ENCODE data around the gene ABCF3. TPM values are rescaled to one million over a fixed set of nuclear protein-coding genes. Genes with fewer than 3 reads are reported as not detected.

The ABCF3 gene
- total RNA-seq, 2 donors from 2014 or later, result 62.9 to 103 TPM

DNA sequence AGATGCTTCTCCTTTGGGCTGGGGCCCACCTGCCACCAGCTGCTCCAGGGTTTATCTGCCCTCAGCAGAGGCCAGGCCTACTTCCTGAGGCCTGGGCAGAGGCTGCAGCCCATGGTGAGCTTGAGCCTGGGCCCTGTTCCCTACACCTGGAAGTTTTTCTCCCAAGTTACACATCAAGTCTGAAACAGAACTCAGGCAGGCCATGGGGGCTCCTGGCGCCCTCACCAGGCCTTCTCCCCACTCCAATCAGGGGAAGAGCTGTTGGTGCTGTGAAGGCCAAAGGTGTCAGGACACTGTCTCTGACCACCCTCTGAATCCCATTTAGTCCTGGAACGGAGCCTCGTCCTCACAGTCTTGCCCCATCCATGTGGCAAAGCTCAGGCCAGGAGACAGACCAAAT lies 50.6 kb downstream of the ABCF3 start:
- Histone ChIP-seq H3K4me1 (replicated peaks) (no peaks in the 10 kb centered on the region), H3K9me3 (no peaks in the 10 kb centered on the region), H3K27me3 (replicated peaks; ENCODE audit: insufficient read depth) (no peaks in the 10 kb centered on the region), H3K4me3 (no peak overlapping the region), H3K36me3 (no peaks in the 10 kb centered on the region), H3K27ac (no peak overlapping the region)
- TF ChIP-seq POLR2AphosphoS5 (IDR thresholded peaks at IDR 0.05) (no peak), POLR2A (IDR thresholded peaks at IDR 0.05) (no peak)
- TF ChIP-seq, protein P1, sequence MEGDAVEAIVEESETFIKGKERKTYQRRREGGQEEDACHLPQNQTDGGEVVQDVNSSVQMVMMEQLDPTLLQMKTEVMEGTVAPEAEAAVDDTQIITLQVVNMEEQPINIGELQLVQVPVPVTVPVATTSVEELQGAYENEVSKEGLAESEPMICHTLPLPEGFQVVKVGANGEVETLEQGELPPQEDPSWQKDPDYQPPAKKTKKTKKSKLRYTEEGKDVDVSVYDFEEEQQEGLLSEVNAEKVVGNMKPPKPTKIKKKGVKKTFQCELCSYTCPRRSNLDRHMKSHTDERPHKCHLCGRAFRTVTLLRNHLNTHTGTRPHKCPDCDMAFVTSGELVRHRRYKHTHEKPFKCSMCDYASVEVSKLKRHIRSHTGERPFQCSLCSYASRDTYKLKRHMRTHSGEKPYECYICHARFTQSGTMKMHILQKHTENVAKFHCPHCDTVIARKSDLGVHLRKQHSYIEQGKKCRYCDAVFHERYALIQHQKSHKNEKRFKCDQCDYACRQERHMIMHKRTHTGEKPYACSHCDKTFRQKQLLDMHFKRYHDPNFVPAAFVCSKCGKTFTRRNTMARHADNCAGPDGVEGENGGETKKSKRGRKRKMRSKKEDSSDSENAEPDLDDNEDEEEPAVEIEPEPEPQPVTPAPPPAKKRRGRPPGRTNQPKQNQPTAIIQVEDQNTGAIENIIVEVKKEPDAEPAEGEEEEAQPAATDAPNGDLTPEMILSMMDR (IDR thresholded peaks at IDR 0.05), result no peak
- intact Hi-C loops (cut with DNase I), result no loop called here
- 77% methylated on average over 3 of the region's 3 CpGs for WGBS
- DNase-seq (ENCODE audit: low spot score), result no peak

DNA sequence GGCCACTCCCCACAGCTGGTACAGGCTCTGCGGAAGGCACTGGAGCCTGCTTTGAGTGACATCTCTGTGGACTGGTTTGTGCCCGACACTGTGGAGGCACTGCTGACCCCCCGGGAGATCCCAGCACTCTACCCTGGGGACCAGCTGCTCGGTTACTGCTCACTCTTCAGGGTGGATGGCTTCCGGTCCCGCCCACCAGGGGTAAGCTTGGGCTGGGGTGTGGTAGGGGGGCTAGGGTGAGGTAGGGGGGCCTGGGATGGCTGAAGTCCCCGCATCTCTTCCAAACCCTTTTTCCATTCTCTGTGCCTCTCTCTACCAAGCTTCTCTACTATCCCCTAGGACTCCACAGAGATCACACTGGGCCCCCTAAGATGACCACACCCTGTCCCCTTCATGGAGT lies 51.2 kb downstream of the ABCF3 start:
- no peaks in the 10 kb centered on the region for H3K27me3 ChIP-seq (replicated peaks; ENCODE audit: insufficient read depth)

DNA sequence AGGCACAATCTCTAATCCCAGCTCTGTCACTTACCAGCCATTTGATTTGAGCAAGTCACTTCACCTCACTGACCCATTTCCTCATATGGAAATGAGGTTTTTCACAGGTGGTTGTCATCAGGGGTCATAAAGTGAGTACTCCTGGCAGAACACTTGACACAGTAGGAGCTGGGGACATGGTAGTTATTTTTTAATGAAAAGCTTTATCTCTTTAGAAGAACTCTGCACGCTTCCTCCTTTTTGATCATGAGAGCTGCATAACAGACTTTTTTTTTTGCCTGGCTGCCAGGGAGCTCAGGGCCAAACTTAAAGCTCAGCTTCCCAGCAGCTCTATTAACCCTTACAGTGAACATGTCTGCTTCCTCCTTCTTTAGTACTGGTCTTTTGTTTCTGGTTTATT lies 51.8 kb downstream of the ABCF3 start:
- TF ChIP-seq, protein P1 (IDR thresholded peaks at IDR 0.05), result no peak
- DNase-seq (ENCODE audit: low spot score), result no peak
- intact Hi-C loops (cut with DNase I), result no loop called here
- H3K27ac ChIP-seq, result no peak overlapping the region
- H3K4me3 ChIP-seq, result no peak overlapping the region
- WGBS, result 26% methylated on average over 1 of the region's 1 CpG
- peaks cover 0 to 4% of the 10 kb centered on the region in 2 donors for H3K36me3 ChIP-seq
- H3K4me1 ChIP-seq (replicated peaks), result no peaks in the 10 kb centered on the region
- H3K27me3 ChIP-seq (replicated peaks; ENCODE audit: insufficient read depth), result no peaks in the 10 kb centered on the region
- no peaks in the 10 kb centered on the region for H3K9me3 ChIP-seq

More for the DNA sequence above, 51.2 kb downstream of the ABCF3 start:
- Histone ChIP-seq H3K9me3 (no peaks in the 10 kb centered on the region), H3K27ac (no peak overlapping the region), H3K4me3 (no peak overlapping the region), H3K4me1 (replicated peaks) (no peaks in the 10 kb centered on the region), H3K36me3 (no peaks in the 10 kb centered on the region)
- DNase-seq (ENCODE audit: low spot score), result no peak
- TF ChIP-seq POLR2A (IDR thresholded peaks at IDR 0.05) (no peak), POLR2AphosphoS5 (IDR thresholded peaks at IDR 0.05) (no peak)
- TF ChIP-seq, protein P1 (IDR thresholded peaks at IDR 0.05), result no peak
- 75% methylated on average over 7 of the region's 7 CpGs for WGBS
- intact Hi-C loops (cut with DNase I), result no loop called here

DNA sequence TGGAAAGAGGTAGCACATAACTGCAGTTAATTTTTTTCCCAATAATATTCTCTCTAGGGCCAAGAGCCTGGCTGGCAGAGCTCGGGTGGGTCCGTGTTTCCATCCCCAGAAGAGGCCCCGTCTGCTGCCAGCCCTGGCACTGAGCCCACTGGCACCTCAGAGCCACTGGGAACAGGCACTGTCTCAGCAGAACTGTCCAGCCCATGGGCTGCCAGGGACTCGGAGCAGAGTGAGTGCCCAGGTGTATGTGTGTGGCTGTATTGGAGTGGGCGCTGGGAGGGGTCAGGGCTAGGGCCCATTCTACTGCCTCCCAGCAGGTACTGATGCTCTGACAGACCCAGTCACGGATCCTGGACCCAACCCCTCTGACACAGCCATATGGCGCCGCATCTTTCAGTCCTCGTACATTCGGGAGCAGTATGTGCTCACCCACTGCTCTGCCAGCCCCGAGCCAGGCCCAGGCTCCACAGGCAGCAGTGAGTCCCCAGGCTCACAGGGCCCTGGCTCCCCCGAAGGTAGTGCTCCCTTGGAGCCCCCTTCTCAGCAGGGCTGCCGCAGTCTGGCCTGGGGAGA lies 52.3 kb downstream of the ABCF3 start:
- Histone ChIP-seq H3K27me3 (replicated peaks; ENCODE audit: insufficient read depth) (no peaks in the 10 kb centered on the region), H3K27ac (no peak overlapping the region), H3K36me3 (peaks cover 0 to 5% of the 10 kb centered on the region in 2 donors), H3K9me3 (no peaks in the 10 kb centered on the region), H3K4me1 (replicated peaks) (no peaks in the 10 kb centered on the region), H3K4me3 (no peak overlapping the region)
- TF ChIP-seq, protein P1 (IDR thresholded peaks at IDR 0.05), result no peak
- TF ChIP-seq POLR2AphosphoS5 (IDR thresholded peaks at IDR 0.05), result no peak
- TF ChIP-seq POLR2A (IDR thresholded peaks at IDR 0.05), result no peak
- intact Hi-C loops (cut with DNase I), result no loop called here
- no peak for DNase-seq (ENCODE audit: low spot score)
- WGBS, result 71% methylated on average over 13 of the region's 13 CpGs

DNA sequence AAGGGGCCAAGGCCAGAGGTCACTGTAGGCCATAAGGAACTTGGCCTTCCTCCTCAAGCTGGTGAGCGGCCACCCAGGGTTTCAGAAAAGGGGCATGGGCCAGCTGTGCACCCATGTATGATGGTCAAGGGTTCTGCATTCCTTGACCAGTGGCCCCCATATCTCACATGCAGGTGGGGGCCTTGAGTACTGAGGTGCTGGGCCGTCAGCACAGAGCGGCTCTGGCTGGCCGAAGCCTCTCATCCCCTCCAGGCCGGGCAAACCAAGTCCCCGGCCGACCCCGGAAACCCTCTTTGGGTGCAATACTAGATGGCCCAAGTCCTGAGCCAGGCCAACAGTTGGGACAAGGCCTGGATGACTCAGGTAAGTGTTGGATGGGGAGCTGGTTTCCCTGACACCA lies 53.2 kb downstream of the ABCF3 start:
- Histone ChIP-seq H3K27ac (no peak overlapping the region), H3K36me3 (peaks cover 0 to 5% of the 10 kb centered on the region in 2 donors), H3K9me3 (no peaks in the 10 kb centered on the region), H3K27me3 (replicated peaks; ENCODE audit: insufficient read depth) (no peaks in the 10 kb centered on the region), H3K4me3 (no peak overlapping the region), H3K4me1 (replicated peaks) (no peaks in the 10 kb centered on the region)
- 90% methylated on average over 8 of the region's 8 CpGs for WGBS
- TF ChIP-seq, protein P1 (IDR thresholded peaks at IDR 0.05), result no peak
- TF ChIP-seq POLR2A (IDR thresholded peaks at IDR 0.05), result no peak
- TF ChIP-seq POLR2AphosphoS5 (IDR thresholded peaks at IDR 0.05), result no peak
- intact Hi-C loops (cut with DNase I), result no loop called here
- no peak for DNase-seq (ENCODE audit: low spot score)

Data from prostate gland (tissue), 2 donors.